ENCODE measurements around the gene OR2L8.

DNA sequence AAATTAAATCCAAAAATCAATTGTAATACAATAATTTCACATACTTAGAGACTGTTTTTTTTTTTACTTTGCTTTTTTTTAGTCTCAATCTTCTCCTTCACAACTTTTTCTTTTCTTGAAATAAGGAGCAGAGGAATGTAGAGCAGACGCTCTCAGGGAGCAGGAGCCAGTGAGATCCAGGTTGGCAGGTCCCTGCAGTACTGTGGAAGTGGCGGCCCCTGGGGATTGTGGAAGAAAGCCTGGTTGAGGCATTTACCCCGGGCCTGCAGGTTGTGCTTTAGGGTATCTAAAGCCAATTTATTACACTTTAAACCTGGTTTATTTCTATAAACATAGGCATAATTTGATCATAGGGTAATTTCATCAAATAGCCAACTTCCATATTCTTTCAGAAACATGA lies 24.7 kb upstream of the OR2L8 start:
- no peak for TF ChIP-seq POLR2A (IDR thresholded peaks at IDR 0.05)
- TF ChIP-seq, protein P1, sequence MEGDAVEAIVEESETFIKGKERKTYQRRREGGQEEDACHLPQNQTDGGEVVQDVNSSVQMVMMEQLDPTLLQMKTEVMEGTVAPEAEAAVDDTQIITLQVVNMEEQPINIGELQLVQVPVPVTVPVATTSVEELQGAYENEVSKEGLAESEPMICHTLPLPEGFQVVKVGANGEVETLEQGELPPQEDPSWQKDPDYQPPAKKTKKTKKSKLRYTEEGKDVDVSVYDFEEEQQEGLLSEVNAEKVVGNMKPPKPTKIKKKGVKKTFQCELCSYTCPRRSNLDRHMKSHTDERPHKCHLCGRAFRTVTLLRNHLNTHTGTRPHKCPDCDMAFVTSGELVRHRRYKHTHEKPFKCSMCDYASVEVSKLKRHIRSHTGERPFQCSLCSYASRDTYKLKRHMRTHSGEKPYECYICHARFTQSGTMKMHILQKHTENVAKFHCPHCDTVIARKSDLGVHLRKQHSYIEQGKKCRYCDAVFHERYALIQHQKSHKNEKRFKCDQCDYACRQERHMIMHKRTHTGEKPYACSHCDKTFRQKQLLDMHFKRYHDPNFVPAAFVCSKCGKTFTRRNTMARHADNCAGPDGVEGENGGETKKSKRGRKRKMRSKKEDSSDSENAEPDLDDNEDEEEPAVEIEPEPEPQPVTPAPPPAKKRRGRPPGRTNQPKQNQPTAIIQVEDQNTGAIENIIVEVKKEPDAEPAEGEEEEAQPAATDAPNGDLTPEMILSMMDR (IDR thresholded peaks at IDR 0.05), result no peak
